D341Med (cell line): ENCODE measurements around the gene FUT2.
A peak's percentile ranks its signal among the peaks of the same experiment; 100 is the strongest.
"Not testable (repeated sequence)": the region's sequence is repeated elsewhere in the genome, so short reads cannot be mapped to it uniquely, and the experiment has no call there.

Experiments used
- DNase-seq: peaks from one replicate; pipeline ENCODE4 v3.0.0; 2012; ENCODE audit warnings: low spot score

The FUT2 gene

DNA sequence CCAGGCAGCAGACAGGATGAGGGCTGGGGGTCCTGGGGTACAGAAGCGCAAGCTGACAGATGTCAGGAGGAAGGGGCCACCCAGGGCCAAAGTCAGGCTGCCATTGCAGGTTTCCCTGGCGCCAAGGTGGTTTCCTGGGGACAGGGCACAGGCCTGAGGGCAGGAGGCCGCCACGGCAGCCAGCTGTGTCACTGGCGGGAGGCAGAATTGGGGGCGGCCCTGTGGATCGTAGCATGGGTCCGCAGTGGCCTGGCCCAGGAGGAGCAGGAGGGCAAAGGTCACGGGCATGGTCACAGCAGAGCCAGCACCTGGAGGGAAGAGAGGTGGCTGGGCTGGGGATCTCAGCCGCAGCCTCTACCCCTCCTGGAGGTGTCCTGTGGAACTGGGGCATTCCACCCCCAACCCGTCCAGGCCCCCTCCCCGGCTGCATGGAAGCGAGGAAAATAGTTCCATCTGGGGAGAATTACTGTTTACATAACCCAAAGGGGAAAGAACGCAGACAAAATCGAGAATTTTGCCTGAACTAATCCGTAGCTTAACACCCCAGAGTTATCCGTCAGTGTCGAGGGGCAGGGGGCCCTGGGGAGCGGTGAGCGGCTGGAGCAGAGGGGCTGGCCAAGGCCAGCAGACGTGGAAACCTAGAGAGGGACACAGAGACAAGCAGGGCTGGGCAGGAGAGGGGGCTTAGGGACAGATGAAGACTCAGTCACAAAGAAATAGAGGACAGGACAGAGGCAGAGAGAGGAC is 24.9 kb upstream of the FUT2 start:
- DNase-seq = peak; percentile 56

DNA sequence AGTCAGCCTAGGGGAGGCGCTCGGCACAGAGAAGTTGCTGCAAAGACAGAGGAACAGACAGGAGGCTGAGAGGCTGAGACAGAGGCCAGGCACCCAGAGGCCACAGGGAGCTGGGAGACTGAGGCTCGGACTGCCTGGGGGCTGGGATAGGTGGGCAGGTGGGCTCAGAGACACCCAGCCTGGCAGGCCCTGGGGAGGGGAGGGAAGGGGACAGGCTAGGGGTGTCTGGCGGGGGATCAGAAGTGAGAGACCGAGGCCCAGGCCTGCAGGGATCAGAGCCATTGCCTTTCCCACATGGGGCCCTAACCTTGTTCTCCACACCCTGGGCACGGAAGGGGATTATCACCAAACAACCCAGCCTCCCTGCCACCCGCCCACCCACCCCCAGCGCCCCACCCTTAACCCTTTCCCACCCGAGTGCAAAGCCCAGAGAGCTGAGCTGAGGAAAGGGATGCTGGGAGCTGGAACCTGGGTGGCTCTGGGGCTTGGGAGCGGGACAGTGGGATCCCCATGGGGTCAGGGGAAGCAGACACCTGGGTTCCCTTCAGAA is 24.2 kb upstream of the FUT2 start:
- DNase-seq = peak; percentile 70

DNA sequence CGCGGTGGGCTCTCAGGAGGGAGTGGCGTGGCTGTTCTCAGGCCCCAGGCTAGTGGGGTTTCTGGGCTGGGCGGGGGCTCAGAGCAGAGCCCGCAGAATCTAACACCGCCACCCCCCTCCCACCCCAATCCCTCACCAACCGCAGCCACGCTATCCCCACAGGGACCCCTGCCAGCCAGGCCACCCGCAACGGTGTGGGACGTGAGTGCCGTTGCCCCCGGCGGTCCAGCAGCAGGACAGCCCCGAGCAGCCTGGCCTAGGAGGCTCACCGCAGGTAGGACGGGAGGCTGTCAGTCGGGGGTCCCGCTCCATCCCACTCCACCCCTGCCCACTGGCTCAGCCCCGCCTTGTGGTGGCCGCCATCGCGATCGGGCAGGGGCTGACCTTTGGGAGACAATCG is 22.8 kb upstream of the FUT2 start, which contains the start of gene NTN5:
NTN5 (minus strand) TSS at position 24 of the 400 bp plus-strand sequence. CDS start 2,031 bp downstream, outside the sequence.
- no peak for DNase-seq

DNA sequence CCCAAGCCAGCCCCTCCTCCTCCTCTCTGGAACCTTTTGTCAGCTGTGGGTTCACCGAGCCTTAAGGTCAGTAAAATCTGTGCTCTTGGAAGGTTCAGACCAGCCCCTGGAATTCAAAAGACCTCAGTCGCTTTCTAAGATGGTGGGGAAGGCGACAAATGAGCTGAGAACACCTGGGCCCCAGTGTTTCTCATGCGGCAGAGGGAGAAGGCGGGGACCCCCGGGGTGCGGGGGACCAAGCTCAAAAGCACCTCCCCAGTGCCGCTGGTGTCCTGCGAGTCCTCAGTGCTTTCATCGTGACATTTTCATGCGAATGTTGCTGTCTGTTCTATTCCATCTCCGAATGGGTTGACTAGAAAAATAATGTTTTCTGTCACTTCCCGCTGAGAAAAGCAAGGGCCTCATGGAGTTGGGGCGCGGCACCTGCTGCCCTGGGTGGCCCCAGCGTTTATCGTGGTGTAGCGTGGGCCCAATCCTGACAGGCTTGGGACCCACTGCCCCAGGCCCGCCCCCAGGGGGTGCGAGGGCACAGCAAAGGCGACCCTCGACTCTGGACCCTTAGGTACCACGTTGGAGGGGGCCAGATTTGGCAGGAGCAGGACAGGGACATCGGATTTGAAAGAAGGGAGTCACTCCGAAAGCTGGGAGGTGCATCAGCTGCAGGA is 22.2 kb upstream of the FUT2 start:
- no peak for DNase-seq

GRCh38 chr19:48674216-48674809 is 21.5 kb upstream of the FUT2 start:
- DNase-seq = no peak

DNA sequence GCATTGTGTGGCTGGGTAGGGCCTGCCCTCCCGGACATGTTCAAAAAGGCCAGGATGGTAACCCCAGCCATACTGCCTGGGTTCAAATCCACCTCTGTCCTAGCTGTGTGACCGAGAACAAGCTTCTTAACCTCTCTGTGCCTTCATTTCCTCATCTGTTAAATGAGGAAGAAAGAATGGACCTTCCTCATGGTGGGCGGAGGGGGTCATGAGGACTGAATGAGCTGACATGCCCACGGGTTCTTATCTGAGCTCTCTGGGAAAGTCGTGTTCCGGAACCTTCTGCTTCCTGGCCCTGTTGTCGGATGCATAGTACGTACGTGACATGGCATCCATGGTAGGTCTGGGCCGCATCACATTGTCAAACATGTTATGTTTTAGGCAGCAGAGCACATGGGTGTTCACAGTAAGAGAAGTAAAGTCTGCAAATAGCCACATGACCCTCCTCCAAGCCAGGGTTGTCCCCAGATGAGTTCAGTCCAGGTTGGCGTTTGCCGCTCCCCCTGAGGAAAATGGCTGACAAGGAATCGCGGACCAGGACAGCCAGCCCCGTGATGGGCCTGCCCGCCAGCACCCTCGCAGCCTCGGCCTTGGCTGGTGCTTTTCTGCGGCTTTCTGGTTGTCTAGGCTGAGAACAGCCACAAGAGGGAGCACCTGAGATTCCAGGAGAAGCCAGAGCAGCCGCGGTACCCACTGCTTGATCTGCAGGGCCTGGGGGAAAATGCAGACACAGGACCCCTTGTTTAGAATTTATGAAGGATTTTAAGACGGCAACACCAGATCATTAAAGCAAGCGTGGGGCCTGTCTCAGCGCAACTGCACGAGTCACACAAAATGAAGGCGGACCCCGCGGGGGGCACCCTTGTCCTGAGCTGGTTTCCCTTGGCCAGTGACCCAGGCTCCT is 20.6 kb upstream of the FUT2 start:
- peak; percentile 93 for DNase-seq

- no peak for DNase-seq
Measured at GRCh38 chr19:48676487-48676886, 19.3 kb upstream of the FUT2 start.

DNA sequence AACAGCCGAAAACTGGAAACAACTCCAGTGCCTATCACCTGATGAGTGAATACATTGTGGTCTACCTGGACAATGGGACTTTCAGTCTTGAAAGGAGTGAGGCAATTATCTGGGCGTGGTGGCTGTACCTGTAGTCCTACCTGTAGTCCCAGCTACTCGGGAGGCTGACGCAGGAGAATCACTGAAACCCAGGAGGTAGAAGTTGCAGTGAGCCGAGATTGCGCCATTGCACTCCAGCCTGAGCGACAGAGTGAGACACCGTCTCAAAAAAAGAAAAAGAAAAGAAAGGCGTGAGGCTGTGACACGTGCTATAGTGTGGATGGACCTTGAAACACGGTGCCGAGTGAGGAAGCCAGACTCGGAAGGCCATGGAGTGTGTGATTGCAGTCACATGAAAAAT is 18.9 kb upstream of the FUT2 start:
- no peak for DNase-seq

DNA sequence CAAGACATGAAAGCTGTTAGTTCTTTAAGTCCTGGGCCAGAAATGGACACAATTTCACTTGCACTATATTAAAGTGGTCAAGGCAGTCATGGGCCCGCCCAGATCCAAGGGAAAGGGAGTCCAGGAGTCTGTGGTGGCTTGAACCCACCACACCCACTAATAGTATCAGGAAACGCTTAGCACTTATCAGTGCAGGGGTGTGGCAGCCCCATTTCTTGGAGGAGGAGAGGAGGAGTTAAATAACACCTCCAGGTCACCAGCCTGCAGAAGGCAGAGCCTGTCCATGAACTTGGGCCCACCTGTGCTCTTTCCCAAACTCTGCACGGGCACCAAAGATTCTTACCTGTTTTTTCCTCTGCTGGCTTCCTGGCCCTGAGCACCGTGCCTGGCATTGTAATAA is 17.6 kb upstream of the FUT2 start:
- no peak for DNase-seq

DNA sequence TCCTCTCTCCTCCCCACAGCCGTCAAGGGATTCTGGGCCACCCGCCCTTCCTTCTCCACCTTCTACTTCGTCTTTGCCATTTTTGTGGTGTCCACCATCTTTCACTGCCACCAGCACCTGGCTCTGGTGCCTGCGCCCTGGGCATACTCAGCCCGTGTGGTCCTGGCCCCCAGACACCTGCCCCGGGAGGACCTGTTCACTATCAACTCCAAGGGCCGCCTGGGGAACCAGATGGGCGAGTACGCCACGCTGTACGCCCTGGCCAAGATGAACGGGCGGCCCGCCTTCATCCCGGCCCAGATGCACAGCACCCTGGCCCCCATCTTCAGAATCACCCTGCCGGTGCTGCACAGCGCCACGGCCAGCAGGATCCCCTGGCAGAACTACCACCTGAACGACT is 15.8 kb upstream of the FUT2 start:
- DNase-seq = not testable (repeated sequence)

GRCh38 chr19:48680436-48681126 is 15.2 kb upstream of the FUT2 start:
- no peak for DNase-seq

GRCh38 chr19:48681127-48681470 is 14.7 kb upstream of the FUT2 start:
- DNase-seq = no peak

DNA sequence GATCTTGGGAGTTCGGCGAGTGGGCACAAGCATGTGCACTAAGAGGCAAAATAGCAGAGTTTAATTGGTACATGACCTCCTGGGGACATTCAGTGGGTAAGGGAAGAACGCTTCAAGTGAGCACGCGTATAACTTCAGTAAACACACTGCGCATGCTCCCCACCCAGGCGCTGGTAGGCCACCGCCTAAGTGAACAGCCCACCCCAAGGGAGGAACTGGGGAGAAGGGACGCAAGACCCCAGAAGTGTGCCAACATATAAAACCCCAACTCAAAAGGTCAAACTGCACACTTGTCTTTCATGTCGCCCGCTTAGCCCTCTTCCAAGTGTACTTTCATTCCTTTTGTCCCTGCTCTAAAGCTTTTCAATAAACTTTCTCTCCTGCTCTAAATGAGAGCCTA is 12.4 kb upstream of the FUT2 start:
- DNase-seq = no peak

GRCh38 chr19:48685583-48685982 is 10.2 kb upstream of the FUT2 start:
- no peak for DNase-seq

GRCh38 chr19:48686088-48686487 is 9.7 kb upstream of the FUT2 start:
- DNase-seq = no peak

DNA sequence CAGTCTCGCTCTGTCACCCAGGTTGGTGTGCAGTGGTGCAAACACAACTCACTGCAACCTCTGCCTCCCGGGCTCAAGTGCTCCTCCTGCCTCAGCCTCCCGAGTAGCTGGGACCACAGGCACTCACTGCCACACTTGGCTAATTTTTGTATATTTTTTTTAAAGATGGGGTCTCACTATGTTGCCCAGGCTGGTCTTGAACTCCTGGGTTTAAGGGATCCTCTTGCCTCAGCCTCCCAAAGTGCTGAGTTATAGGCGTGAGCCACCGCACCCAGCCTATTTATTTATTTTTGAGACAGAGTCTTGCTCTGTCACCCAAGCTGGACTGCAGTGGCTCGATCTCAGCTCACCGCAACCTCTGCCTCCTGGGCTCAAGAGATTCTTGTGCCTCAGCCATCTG is 9.1 kb upstream of the FUT2 start:
- DNase-seq = not testable (repeated sequence)

GRCh38 chr19:48687776-48688175 is 8.0 kb upstream of the FUT2 start:
- no peak for DNase-seq

GRCh38 chr19:48689449-48689848 is 6.3 kb upstream of the FUT2 start:
- DNase-seq = no peak

DNA sequence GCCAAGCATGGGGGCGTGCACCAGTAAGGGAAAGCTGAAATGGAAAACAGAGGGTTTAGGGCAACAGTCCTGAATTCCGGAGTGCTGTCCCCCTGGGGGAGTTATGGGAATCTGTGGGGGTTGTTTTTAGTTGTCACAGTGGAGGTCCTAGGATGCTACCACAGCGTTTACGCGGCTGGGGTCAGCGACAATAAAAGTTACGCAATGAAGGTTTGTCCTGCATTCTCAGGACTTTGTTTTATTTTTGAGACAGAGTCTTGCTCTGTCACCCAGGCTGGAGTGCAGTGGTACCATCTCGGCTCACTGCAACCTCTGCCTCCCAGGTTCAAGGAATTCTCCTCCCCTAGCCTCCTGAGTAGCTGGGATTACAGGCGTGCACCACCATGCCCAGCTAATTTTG is 2.1 kb upstream of the FUT2 start:
- DNase-seq = not testable (repeated sequence)

GRCh38 chr19:48696353-48697010 is 711 bp downstream of the FUT2 start:
- no peak for DNase-seq

DNA sequence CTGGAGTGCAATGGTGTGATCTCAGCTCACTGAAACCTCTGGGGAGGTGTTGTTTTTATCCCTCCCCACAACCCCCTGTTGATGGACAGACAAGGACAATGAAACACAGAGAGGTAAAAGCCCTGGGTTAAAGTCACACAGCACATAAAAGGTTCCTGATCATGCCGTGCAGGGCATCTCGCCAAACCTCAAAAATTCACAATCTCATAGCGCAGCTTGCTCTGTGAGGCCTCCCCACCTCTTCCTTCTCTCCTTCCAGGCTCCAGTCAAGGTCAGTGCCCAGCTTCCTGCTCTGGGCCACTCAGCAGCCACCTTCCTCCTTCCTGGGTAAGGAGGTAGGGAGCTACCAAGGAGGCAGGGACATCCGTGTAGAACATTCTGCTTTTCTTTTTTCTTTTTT is 2.3 kb downstream of the FUT2 start:
- DNase-seq = no peak
